HG03280 (cell line): ENCODE data around the gene MDP1.
"Not testable (repeated sequence)": the region's sequence is repeated elsewhere in the genome, so short reads cannot be mapped to it uniquely, and the experiment has no call there.

Source experiments
- ATAC-seq: cut with Tn5 transposase; IDR thresholded peaks from one replicate; pipeline ENCODE4 v1.9.1; 2021; ENCODE audit warnings: mild to moderate bottlenecking, moderate library complexity; ENCODE audit not compliant: unreplicated experiment

The MDP1 gene

GRCh38 chr14:24202538-24202937 lies 13.3 kb downstream of the MDP1 start:
- not testable (repeated sequence) for ATAC-seq

GRCh38 chr14:24198814-24199524 lies 16.9 kb downstream of the MDP1 start:
- no peak for ATAC-seq

- ATAC-seq: no peak
Measured at GRCh38 chr14:24197056-24197450, 18.8 kb downstream of the MDP1 start.

GRCh38 chr14:24196071-24197055 lies 19.5 kb downstream of the MDP1 start:
- peak; percentile 30 for ATAC-seq

- ATAC-seq: peak; percentile 78
Measured at GRCh38 chr14:24195186-24196070, 20.4 kb downstream of the MDP1 start, which contains the start of gene TM9SF1. Gene TM9SF1, minus strand, starts transcription at chr14:24195441. Its CDS starts 422 bp downstream, at chr14:24195019.

GRCh38 chr14:24194873-24195185 lies 21.0 kb downstream of the MDP1 start:
- no peak for ATAC-seq

GRCh38 chr14:24194186-24194872 lies 21.5 kb downstream of the MDP1 start:
- no peak for ATAC-seq

- no peak for ATAC-seq
Measured at GRCh38 chr14:24192933-24193332, 22.9 kb downstream of the MDP1 start.

GRCh38 chr14:24190416-24190815 lies 25.4 kb downstream of the MDP1 start:
- no peak for ATAC-seq

- no peak for ATAC-seq
Measured at GRCh38 chr14:24189460-24189859, 26.4 kb downstream of the MDP1 start.

- no peak for ATAC-seq
Measured at GRCh38 chr14:24189059-24189375, 26.8 kb downstream of the MDP1 start.

- ATAC-seq: peak; percentile 90
Measured at GRCh38 chr14:24188251-24189058, 27.4 kb downstream of the MDP1 start, which contains the start of gene IPO4. Gene IPO4, minus strand, starts transcription at chr14:24188816. Its CDS starts 29 bp downstream, at chr14:24188787.

GRCh38 chr14:24187539-24187915 lies 28.3 kb downstream of the MDP1 start:
- ATAC-seq: no peak

- no peak for ATAC-seq
Measured at GRCh38 chr14:24186831-24187538, 28.9 kb downstream of the MDP1 start.

GRCh38 chr14:24185741-24186140 lies 30.1 kb downstream of the MDP1 start:
- ATAC-seq: no peak

- no peak for ATAC-seq
Measured at GRCh38 chr14:24185026-24185425, 30.8 kb downstream of the MDP1 start.

GRCh38 chr14:24184104-24184970 lies 31.5 kb downstream of the MDP1 start:
- ATAC-seq: no peak

GRCh38 chr14:24183014-24183481 lies 32.8 kb downstream of the MDP1 start:
- ATAC-seq: no peak
